ENCODE results near the gene NIPSNAP3A. TPM values are rescaled to one million over a fixed set of nuclear protein-coding genes. Genes with fewer than 3 reads are reported as not detected.
A peak's percentile ranks its signal among the peaks of the same experiment; 100 is the strongest.
"Not testable (repeated sequence)": the region's sequence is repeated elsewhere in the genome, so short reads cannot be mapped to it uniquely, and the experiment has no call there.

Gene NIPSNAP3A
- total RNA-seq: 10 to 100 TPM; 12.2 to 12.4 TPM

- intact Hi-C loops (cut with micrococcal nuclease): no loop called here
- Mint-ChIP-seq H3K4me3 (peak within 1 kb of the TSS; percentile 88), H3K4me1 (ENCODE audit: low read depth) (peaks cover 10% of the 10 kb centered on the region), H3K27ac (peak within 1 kb of the TSS; percentile 99), H3K27me3 (no peaks in the 10 kb centered on the region), H3K9me3 (no peaks in the 10 kb centered on the region), H3K36me3 (ENCODE audit: low read depth) (peaks cover 9% of the 10 kb centered on the region)
- ChIA-PET CTCF (interaction anchor here (1.1 to 1.5 kb wide), 4 partner anchors 14 to 65 kb away, joined by 3 to 6 read pairs (median 3); partner anchors contain the start of gene NIPSNAP3B), POLR2A (interaction anchor here (0.9 to 1.0 kb wide), 2 partner anchors 13 to 654 kb away, joined by 3 to 4 read pairs; partner anchors contain the start of gene SMC2)
- DNase-seq: peak; percentile 90
- ATAC-seq: peak; percentile 91
- no peak for TF ChIP-seq CTCF (IDR thresholded peaks at IDR 0.05)
These were observed at the start of gene NIPSNAP3A for GRCh38 chr9:104747565-104748358. Gene NIPSNAP3A (plus strand): TSS chr9:104747683. CDS start chr9:104747793, 110 bp downstream.

- DNase-seq: no peak
- no peak overlapping the region for H3K4me3 Mint-ChIP-seq
- ChIA-PET POLR2A (interaction anchor here (0.8 kb wide), 1 partner anchor 27 kb away, joined by 3 read pairs; no protein-coding TSS in a partner anchor), CTCF (no interaction called here)
- no peaks in the 10 kb centered on the region for H3K36me3 Mint-ChIP-seq (ENCODE audit: low read depth)
- no peak for TF ChIP-seq CTCF (IDR thresholded peaks at IDR 0.05)
- H3K4me1 Mint-ChIP-seq (ENCODE audit: low read depth): no peaks in the 10 kb centered on the region
- intact Hi-C loops (cut with micrococcal nuclease): no loop called here
- no peaks in the 10 kb centered on the region for H3K27me3 Mint-ChIP-seq
- peaks cover under 1% of the 10 kb centered on the region for H3K9me3 Mint-ChIP-seq
- H3K27ac Mint-ChIP-seq: no peak overlapping the region
- ATAC-seq: no peak
These were observed 47.2 kb upstream of the NIPSNAP3A start for GRCh38 chr9:104700306-104700705.

GRCh38 chr9:104708737-104709136 is 38.7 kb upstream of the NIPSNAP3A start:
- POLR2A ChIA-PET; H3K4me3 Mint-ChIP-seq; H3K27ac Mint-ChIP-seq; ATAC-seq; DNase-seq; H3K4me1 Mint-ChIP-seq (ENCODE audit: low read depth); H3K36me3 Mint-ChIP-seq (ENCODE audit: low read depth); intact Hi-C loops (cut with micrococcal nuclease); H3K9me3 Mint-ChIP-seq; H3K27me3 Mint-ChIP-seq; CTCF ChIA-PET: not testable (repeated sequence)

GRCh38 chr9:104711604-104712003 is 35.9 kb upstream of the NIPSNAP3A start:
- no peak overlapping the region for H3K4me3 Mint-ChIP-seq
- ChIA-PET CTCF (no interaction called here), POLR2A (no interaction called here)
- H3K9me3 Mint-ChIP-seq: peaks cover 2% of the 10 kb centered on the region
- TF ChIP-seq CTCF (IDR thresholded peaks at IDR 0.05): no peak
- no peaks in the 10 kb centered on the region for H3K27me3 Mint-ChIP-seq
- H3K4me1 Mint-ChIP-seq (ENCODE audit: low read depth): no peaks in the 10 kb centered on the region
- H3K27ac Mint-ChIP-seq: no peak overlapping the region
- intact Hi-C loops (cut with micrococcal nuclease): no loop called here
- no peak for DNase-seq
- no peaks in the 10 kb centered on the region for H3K36me3 Mint-ChIP-seq (ENCODE audit: low read depth)
- ATAC-seq: no peak

GRCh38 chr9:104725014-104725413 is 22.5 kb upstream of the NIPSNAP3A start:
- H3K9me3 Mint-ChIP-seq: no peaks in the 10 kb centered on the region
- ChIA-PET CTCF (no interaction called here), POLR2A (no interaction called here)
- no peak overlapping the region for H3K4me3 Mint-ChIP-seq
- DNase-seq (no peak), ATAC-seq (no peak)
- H3K27ac Mint-ChIP-seq: no peak overlapping the region
- H3K27me3 Mint-ChIP-seq: peaks cover 1% of the 10 kb centered on the region
- intact Hi-C loops (cut with micrococcal nuclease): no loop called here
- no peaks in the 10 kb centered on the region for H3K36me3 Mint-ChIP-seq (ENCODE audit: low read depth)
- peaks cover 2% of the 10 kb centered on the region for H3K4me1 Mint-ChIP-seq (ENCODE audit: low read depth)
- no peak for TF ChIP-seq CTCF (IDR thresholded peaks at IDR 0.05)

Measured in activated CD8-positive, alpha-beta T cell treated with anti-CD3 and anti-CD28 coated beads for 36 hours (primary cell).